Tracheal epithelial cell (primary cell): ENCODE results near the gene LYPD6B. TPM values are rescaled to one million over a fixed set of nuclear protein-coding genes. Genes with fewer than 3 reads are reported as not detected.

Experiments used
- total RNA-seq: library from RNA; depleted of rRNA; stranded (reverse); fragments of >200 nt; gene quantifications from 2 replicates; pipeline ENCODE4 v1.2.1, GENCODE V29; 2014

Gene LYPD6B, protein sequence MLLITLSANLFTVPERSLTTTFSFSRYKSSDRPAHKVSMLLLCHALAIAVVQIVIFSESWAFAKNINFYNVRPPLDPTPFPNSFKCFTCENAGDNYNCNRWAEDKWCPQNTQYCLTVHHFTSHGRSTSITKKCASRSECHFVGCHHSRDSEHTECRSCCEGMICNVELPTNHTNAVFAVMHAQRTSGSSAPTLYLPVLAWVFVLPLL
- 4.6 and 5.5 TPM in 2 replicates for total RNA-seq

DNA sequence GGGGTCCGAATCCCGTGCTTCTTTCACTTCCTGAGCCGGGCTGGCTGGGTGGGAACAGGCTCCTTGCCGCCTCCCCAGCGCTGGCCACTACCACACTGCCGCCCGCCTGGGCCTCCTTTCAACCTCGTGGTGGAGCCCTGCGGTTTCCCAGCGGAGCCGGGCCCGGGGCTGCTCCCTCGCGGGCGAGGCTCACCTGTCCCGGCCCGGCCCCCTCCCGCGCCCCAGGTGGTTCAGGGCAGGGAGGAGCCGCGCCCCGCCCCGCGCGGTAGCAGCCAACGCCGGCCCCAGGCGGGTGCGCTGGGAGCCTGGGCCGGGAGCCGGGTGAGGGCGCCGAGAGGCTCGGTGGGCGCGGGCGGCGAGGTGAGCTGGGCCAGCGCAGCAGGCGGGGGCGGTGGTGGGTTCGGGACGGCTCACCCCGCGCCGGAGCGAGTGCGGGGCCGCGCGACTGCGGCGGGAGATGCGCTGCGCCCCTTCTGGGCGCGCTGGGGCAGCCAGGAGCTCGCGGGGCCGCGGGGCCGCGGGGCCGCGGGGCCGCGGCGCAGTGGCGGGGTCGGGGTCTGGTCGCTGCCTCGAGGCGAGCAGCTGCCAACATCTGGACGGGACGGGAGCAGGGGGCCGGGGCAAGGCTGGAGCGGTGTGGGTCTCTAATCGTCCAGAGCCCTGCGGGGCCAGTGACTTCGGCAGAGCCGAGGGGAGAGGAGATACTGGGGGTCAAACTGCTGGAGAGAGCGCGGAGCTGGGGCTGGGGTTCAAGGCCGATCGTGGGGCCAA is at the start of gene LYPD6B:
TSS of gene LYPD6B (plus strand) at position 258 of the 771 bp plus-strand sequence. CDS start 92,250 bp downstream, outside the sequence.

Other genes with a start within 250 kb of the LYPD6B start
- gene KIF5C, start 163.5 kb upstream of the LYPD6B start, total RNA-seq: 0.24 TPM in 1 of 2 replicates, not detected in the other